Fibroblast of the aortic adventitia (primary cell): ENCODE results near the gene TFF2. TPM values are rescaled to one million over a fixed set of nuclear protein-coding genes. Genes with fewer than 3 reads are reported as not detected.

Source experiments
- DNase-seq: peaks from one replicate; pipeline ENCODE4 v3.0.0-alpha.2; 2010; ENCODE audit warnings: low read depth
- H3K4me3 ChIP-seq: 2 replicates; pipeline ENCODE4 v1.5.1; 2011; ENCODE audit warnings: low read depth, mild to moderate bottlenecking, control low read depth, low read length, moderate library complexity
- CTCF ChIP-seq: IDR thresholded peaks from 2 replicates; pipeline ENCODE4 v1.5.1; 2011; ENCODE audit warnings: mild to moderate bottlenecking, low read length, control low read depth, inconsistent platforms; ENCODE audit not compliant: insufficient read depth
- total RNA-seq: library from RNA; depleted of rRNA; stranded (reverse); fragments of >200 nt; gene quantifications from 2 replicates; pipeline ENCODE4 v1.2.3, GENCODE V29; 2012; ENCODE audit warnings: low replicate concordance

Gene TFF2
- not detected in 2 replicates for total RNA-seq

- no peak for TF ChIP-seq CTCF
Measured at GRCh38 chr21:42350927-42351426, at the start of gene TFF2. Gene TFF2, minus strand, starts transcription at chr21:42350994. Its CDS starts 37 bp downstream, at chr21:42350957.

GRCh38 chr21:42400525-42400924 is 49.7 kb upstream of the TFF2 start:
- H3K4me3 ChIP-seq = no peak overlapping the region
- no peak for TF ChIP-seq CTCF
- DNase-seq = no peak

More at GRCh38 chr21:42350927-42351426, at the start of gene TFF2:
- no peak for DNase-seq
- no peak within 1 kb of the TSS for H3K4me3 ChIP-seq

- no peak for DNase-seq
- no peak for TF ChIP-seq CTCF
- H3K4me3 ChIP-seq = no peak overlapping the region
Measured at GRCh38 chr21:42398436-42399028, 47.7 kb upstream of the TFF2 start.

- TF ChIP-seq CTCF = no peak
- no peak overlapping the region for H3K4me3 ChIP-seq
- no peak for DNase-seq
Measured at GRCh38 chr21:42397746-42398394, 47.1 kb upstream of the TFF2 start.

- TF ChIP-seq CTCF = no peak
Measured at GRCh38 chr21:42396799-42397745, 46.3 kb upstream of the TFF2 start.

GRCh38 chr21:42395905-42396651 is 45.3 kb upstream of the TFF2 start, which contains the start of gene TMPRSS3:
Gene TMPRSS3, minus strand, starts transcription at chr21:42396052. Its CDS starts 635 bp downstream, at chr21:42395417.
- no peak for DNase-seq
- no peak for TF ChIP-seq CTCF

More at GRCh38 chr21:42396799-42397745, 46.3 kb upstream of the TFF2 start:
- no peak overlapping the region for H3K4me3 ChIP-seq
- DNase-seq = no peak

More at GRCh38 chr21:42395905-42396651, 45.3 kb upstream of the TFF2 start, which contains the start of gene TMPRSS3:
- H3K4me3 ChIP-seq = no peak within 1 kb of the TSS
